ENCODE results near the gene ERBB4.

DNA sequence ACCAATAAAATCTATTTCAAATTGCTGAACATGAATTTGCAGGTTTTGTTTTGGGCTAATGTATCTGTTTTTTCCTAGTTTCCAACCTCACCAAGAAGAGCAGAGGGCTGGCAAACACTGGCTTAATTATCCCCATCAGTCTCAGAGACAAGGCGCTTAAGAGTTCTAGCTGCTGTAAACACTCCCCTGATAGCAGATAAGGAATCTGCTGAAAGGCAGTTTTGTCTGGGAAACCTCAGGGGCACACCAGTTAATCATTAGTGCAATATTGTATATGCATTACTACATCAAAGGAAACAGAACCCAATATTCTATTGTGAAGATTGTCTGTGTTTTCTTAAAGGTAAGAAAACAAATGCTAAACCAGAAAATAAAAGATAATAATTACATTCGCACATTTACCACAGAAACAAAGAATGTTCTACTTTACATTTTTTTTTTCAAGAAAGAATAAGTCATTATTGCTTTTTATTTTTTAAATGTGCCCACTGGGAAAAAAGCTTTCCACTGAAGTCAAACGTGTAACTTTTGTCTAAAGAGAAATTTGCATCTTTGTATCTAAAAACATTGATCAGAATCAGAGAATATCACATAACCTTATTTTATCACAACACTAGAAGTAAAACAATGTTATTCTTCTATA, 179.1 kb downstream of the ERBB4 start:
- TF ChIP-seq, protein P1, sequence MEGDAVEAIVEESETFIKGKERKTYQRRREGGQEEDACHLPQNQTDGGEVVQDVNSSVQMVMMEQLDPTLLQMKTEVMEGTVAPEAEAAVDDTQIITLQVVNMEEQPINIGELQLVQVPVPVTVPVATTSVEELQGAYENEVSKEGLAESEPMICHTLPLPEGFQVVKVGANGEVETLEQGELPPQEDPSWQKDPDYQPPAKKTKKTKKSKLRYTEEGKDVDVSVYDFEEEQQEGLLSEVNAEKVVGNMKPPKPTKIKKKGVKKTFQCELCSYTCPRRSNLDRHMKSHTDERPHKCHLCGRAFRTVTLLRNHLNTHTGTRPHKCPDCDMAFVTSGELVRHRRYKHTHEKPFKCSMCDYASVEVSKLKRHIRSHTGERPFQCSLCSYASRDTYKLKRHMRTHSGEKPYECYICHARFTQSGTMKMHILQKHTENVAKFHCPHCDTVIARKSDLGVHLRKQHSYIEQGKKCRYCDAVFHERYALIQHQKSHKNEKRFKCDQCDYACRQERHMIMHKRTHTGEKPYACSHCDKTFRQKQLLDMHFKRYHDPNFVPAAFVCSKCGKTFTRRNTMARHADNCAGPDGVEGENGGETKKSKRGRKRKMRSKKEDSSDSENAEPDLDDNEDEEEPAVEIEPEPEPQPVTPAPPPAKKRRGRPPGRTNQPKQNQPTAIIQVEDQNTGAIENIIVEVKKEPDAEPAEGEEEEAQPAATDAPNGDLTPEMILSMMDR (IDR thresholded peaks at IDR 0.05), result no peak
- no peak for TF ChIP-seq SIN3A (IDR thresholded peaks at IDR 0.05; ENCODE audit: borderline replicate concordance, insufficient read depth, low read depth, low read length)
- no peak for TF ChIP-seq POLR2AphosphoS5 (IDR thresholded peaks at IDR 0.05; ENCODE audit: low read depth, low read length)
